ENCODE results near the gene ZIC5.

DNA sequence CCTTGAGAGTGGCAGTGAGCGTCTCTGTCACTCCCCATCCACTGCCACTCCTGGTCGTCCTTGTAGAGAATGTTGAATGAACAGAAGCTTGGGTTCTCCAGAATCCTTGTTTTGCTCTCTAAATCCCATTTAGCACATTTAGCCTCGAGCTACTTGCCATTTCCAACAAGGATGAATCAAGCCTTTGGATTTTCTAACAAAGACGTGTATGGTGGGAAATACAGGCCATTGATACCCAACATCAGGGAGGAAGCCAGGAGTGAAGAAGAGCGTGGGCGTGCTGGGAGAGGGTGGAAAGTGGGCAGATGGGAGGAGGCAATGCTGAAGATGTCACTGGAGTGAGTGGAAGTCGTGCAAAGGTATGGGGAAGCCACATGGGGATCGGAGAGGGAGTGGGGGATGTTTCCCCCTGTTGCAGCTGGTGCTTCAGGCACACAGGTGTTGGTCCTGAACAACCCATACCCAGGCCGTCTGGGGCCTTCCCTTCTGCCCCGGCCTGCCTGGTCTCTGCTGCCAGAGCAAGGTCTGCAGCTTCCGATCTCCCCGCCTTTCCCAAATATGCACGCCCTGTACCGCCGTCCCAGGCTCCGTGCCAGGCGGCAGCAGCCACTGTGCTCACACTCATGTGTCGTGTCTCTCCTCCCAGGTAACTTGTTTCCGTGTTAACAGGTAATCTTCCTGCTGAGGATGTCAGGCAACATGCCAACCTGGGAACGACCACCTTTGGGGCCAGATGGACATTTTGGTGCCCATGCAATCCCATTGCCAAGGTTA is 48.7 kb downstream of the ZIC5 start:
- TF ChIP-seq FOSL2 (IDR thresholded peaks at IDR 0.05) (no peak), FOSL2 (CRISPR knock-in tag; IDR thresholded peaks at IDR 0.05) (no peak), MAFK (IDR thresholded peaks at IDR 0.05; ENCODE audit: partially characterized antibody) (no peak), POLR2A (IDR thresholded peaks at IDR 0.05; ENCODE audit: low read length) (no peak), CEBPB (IDR thresholded peaks at IDR 0.05) (no peak), MAZ (IDR thresholded peaks at IDR 0.05; ENCODE audit: borderline replicate concordance, low read depth, low read length) (no peak), RAD21 (conservative IDR thresholded peaks at IDR 0.05 in 1 of 2, IDR thresholded peaks at IDR 0.05 in 1 of 2) (no peak), PHF8 (IDR thresholded peaks at IDR 0.05; ENCODE audit: borderline replicate concordance, low read depth) (no peak), SMC3 (IDR thresholded peaks at IDR 0.05) (no peak)
- TF ChIP-seq, protein P1, sequence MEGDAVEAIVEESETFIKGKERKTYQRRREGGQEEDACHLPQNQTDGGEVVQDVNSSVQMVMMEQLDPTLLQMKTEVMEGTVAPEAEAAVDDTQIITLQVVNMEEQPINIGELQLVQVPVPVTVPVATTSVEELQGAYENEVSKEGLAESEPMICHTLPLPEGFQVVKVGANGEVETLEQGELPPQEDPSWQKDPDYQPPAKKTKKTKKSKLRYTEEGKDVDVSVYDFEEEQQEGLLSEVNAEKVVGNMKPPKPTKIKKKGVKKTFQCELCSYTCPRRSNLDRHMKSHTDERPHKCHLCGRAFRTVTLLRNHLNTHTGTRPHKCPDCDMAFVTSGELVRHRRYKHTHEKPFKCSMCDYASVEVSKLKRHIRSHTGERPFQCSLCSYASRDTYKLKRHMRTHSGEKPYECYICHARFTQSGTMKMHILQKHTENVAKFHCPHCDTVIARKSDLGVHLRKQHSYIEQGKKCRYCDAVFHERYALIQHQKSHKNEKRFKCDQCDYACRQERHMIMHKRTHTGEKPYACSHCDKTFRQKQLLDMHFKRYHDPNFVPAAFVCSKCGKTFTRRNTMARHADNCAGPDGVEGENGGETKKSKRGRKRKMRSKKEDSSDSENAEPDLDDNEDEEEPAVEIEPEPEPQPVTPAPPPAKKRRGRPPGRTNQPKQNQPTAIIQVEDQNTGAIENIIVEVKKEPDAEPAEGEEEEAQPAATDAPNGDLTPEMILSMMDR (IDR thresholded peaks at IDR 0.05): no peak
- TF ChIP-seq, protein P2, sequence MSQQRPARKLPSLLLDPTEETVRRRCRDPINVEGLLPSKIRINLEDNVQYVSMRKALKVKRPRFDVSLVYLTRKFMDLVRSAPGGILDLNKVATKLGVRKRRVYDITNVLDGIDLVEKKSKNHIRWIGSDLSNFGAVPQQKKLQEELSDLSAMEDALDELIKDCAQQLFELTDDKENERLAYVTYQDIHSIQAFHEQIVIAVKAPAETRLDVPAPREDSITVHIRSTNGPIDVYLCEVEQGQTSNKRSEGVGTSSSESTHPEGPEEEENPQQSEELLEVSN (IDR thresholded peaks at IDR 0.05; ENCODE audit: borderline replicate concordance, low read depth): no peak
- TF ChIP-seq, protein P3, sequence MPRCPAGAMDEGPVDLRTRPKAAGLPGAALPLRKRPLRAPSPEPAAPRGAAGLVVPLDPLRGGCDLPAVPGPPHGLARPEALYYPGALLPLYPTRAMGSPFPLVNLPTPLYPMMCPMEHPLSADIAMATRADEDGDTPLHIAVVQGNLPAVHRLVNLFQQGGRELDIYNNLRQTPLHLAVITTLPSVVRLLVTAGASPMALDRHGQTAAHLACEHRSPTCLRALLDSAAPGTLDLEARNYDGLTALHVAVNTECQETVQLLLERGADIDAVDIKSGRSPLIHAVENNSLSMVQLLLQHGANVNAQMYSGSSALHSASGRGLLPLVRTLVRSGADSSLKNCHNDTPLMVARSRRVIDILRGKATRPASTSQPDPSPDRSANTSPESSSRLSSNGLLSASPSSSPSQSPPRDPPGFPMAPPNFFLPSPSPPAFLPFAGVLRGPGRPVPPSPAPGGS (IDR thresholded peaks at IDR 0.05): no peak
